NB4 (cell line): Measurements from ENCODE around the gene MYL6.
"Not testable (repeated sequence)": the region's sequence is repeated elsewhere in the genome, so short reads cannot be mapped to it uniquely, and the experiment has no call there.

Experiments used
- DNase-seq: peaks from one replicate; pipeline ENCODE4 v3.0.0; 2010; ENCODE audit warnings: low read depth
- H3K4me3 ChIP-seq: one replicate; pipeline ENCODE4 v1.5.1; 2011; ENCODE audit warnings: mild to moderate bottlenecking, low read depth, low read length, moderate library complexity
- MYC ChIP-seq: IDR thresholded peaks from 2 replicates; pipeline ENCODE4 v1.6.1; 2011; ENCODE audit warnings: low read depth, low read length
- POLR2A ChIP-seq: IDR thresholded peaks from 2 replicates; pipeline ENCODE4 v1.6.1; 2011; ENCODE audit warnings: mild to moderate bottlenecking; ENCODE audit not compliant: insufficient read length; ENCODE audit errors: extremely low read depth
- TF ChIP-seq, protein P1 (sequence below): IDR thresholded peaks from one replicate; pipeline ENCODE4 v1.5.1; 2012; ENCODE audit warnings: low read depth, low read length
- TF ChIP-seq, protein P2 (sequence below): IDR thresholded peaks from 2 replicates; pipeline ENCODE4 v1.6.1; 2011; ENCODE audit warnings: low read depth, low read length

MYL6 gene

DNA sequence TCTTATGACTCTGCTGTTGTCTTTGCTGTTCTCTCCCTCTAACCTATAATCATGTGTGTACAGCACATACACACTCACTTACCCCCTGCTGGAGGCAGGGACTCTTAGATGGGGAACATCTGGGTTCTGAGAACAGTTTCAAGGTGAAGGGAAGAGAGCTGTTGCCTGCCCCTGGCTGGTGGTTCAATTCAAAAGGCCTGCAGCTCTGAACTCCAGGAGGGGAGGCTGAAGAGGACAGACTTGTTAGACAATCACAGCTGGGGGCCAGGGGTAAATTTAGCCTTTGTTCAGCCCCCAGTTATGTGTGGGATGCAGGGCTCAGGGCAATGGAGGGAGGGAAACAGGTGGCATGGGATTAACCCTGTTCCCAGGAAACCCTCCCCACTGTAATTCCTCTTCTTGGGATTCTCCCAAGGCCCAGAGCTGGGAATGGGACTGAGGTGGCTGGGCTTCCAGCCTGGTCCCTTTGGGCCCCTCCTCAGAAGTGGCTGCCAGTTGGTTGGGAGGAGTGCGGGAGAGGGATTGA, 3.9 kb upstream of the MYL6 start:
- TF ChIP-seq POLR2A (no peak), MYC (no peak)
- TF ChIP-seq, protein P1, sequence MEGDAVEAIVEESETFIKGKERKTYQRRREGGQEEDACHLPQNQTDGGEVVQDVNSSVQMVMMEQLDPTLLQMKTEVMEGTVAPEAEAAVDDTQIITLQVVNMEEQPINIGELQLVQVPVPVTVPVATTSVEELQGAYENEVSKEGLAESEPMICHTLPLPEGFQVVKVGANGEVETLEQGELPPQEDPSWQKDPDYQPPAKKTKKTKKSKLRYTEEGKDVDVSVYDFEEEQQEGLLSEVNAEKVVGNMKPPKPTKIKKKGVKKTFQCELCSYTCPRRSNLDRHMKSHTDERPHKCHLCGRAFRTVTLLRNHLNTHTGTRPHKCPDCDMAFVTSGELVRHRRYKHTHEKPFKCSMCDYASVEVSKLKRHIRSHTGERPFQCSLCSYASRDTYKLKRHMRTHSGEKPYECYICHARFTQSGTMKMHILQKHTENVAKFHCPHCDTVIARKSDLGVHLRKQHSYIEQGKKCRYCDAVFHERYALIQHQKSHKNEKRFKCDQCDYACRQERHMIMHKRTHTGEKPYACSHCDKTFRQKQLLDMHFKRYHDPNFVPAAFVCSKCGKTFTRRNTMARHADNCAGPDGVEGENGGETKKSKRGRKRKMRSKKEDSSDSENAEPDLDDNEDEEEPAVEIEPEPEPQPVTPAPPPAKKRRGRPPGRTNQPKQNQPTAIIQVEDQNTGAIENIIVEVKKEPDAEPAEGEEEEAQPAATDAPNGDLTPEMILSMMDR: no peak
- TF ChIP-seq, protein P2, sequence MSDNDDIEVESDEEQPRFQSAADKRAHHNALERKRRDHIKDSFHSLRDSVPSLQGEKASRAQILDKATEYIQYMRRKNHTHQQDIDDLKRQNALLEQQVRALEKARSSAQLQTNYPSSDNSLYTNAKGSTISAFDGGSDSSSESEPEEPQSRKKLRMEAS: no peak
- no peak for DNase-seq
- no peak overlapping the region for H3K4me3 ChIP-seq

DNA sequence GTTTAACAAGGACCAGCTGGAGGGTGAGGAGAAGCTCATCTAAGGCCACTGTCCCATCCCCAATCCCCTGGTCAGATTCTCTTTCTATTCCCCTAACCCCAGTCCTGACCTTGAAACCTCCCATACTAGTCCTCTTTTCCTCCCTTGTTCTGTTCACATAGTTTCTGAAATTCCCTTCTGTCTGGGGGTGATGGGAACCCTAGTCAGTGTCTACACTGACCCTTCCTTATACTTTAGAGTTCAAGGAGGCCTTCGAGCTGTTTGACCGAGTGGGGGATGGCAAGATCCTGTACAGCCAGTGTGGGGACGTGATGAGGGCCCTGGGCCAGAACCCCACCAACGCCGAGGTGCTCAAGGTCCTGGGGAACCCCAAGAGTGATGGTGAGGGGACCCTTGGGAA, 3.3 kb upstream of the MYL6 start:
- TF ChIP-seq POLR2A: no peak
- TF ChIP-seq, protein P1: no peak
- TF ChIP-seq, protein P2: no peak
- no peak for TF ChIP-seq MYC

DNA sequence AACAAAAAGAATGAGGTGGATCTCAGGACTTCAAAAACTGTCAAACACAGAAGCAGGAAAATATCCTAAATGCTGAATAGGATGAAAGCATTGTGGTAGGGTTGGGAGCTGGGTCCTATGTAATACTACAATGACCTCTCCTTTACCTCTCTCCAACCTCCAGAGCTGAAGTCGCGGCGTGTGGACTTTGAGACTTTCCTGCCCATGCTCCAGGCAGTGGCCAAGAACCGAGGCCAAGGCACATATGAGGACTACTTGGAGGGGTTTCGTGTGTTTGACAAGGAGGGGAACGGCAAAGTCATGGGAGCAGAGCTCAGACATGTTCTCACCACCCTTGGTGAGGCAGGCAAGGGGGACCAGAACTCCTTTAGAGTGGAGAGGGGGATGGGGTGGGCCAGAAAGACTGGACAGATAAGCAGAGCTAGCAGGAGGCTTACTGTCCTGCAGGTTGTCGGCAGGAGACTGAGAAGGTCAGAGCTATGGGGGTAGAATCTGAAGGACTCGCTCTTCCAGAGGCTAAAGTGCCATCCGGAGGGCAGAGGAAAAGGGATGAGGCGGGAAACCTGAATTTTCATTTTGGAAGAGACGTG, 2.8 kb upstream of the MYL6 start:
- no peak for TF ChIP-seq POLR2A
- TF ChIP-seq, protein P1: no peak
- TF ChIP-seq, protein P2: no peak
- TF ChIP-seq MYC: no peak
- no peak for DNase-seq
- no peak overlapping the region for H3K4me3 ChIP-seq

More for the DNA sequence above, 3.3 kb upstream of the MYL6 start:
- H3K4me3 ChIP-seq: no peak overlapping the region
- DNase-seq: no peak

DNA sequence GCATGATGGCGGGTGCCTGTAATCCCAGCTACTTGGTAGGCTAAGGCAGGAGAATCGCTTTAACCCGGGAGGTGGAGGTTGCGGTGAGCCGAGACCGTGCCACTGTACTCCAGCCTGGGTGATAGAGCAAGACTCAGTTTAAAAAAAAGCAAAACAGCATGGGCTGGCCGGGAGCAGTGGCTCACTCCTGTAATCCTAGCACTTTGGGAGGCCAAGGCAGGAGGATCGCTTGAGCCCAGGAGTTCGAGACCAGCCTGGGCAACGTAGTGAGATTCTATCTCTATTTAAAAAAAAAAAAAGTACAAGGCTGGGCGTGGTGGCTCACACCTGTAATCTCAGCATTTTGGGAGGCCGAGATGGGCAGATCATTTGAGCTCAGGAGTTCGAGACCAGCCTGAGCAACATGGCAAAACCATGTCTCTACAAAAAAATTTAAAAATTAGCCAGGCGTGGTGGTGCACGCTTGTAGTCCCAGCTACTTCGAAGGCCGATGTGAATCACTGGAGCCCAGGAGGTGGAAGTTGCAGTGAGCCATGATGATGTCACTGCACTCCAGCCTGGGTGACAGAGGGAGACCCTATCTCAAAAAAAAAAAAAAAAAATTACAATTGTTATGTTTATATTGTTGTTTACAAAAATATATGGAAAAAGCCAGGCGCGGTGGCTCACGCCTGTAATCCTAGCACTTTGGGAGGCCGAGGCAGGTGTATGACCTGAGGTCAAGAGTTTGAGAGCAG, 1.5 kb upstream of the MYL6 start:
- H3K4me3 ChIP-seq, DNase-seq: not testable (repeated sequence)

DNA sequence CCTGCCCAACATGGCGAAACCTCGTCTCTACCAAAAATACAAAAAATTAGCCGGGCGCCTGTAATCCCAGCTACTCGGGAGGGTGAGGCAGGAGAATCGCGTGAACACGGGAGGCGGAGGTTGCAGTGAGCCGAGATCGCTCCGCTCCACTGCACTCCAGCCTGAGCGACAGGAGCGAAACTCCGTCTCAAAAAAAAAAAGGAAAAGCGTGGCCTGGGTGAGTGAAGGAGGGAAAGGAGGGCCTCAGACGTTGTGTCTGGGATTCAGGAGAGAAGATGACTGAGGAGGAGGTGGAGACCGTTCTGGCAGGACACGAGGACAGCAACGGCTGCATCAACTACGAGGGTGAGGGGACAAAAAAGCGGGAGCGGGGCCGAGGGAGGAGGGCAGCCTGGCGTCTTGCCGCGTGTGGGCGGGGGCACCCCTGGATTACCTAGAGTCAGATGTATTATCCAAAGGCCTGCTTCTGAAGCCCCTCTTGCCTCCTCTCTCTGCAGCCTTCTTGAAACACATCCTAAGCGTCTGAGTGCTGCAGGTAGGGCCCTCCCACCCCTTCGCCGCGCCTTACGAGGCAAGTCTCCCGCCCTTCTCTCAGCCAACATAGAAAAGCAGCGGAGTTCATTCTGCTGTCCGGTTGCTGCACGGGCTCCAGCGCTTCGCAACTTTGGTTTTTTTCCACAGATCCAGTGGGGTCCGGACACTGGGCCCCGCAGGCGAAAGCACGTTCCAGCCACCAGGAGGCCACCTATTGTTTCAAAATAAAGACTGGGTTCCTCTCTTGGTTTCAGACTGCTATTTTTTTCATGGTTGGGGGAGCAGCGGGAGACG, 744 bp upstream of the MYL6 start:
- TF ChIP-seq, protein P1: peak; percentile 42
- TF ChIP-seq POLR2A (peak; percentile 14), MYC (peak; percentile 39; the same call in 1 of the 2 replicates)
- TF ChIP-seq, protein P2: peak; percentile 47; the same call in 1 of the 2 replicates

More for the DNA sequence above, 744 bp upstream of the MYL6 start:
- peak; percentile 87 for DNase-seq
- peak overlapping the region; percentile 55 for H3K4me3 ChIP-seq
